Medulla oblongata (tissue), 1 donor: ENCODE measurements around the gene NCCRP1.

Experiments used
- DNase-seq: peaks from one replicate; pipeline ENCODE4 v3.0.0-alpha.2; 2015; ENCODE audit errors: extremely low spot score

The NCCRP1 gene

GRCh38 chr19:39196860-39197562 is at the start of gene NCCRP1:
TSS of gene NCCRP1 (plus strand) at chr19:39196964. CDS start at chr19:39196983, 19 bp downstream.
- DNase-seq: no peak

GRCh38 chr19:39147480-39147879 is 49.3 kb upstream of the NCCRP1 start:
- DNase-seq: no peak

- no peak for DNase-seq
Observed at GRCh38 chr19:39148939-39149529, 47.7 kb upstream of the NCCRP1 start.

- no peak for DNase-seq
Observed at GRCh38 chr19:39150235-39150634, 46.5 kb upstream of the NCCRP1 start.

GRCh38 chr19:39150807-39151600 is 45.8 kb upstream of the NCCRP1 start:
- no peak for DNase-seq

- no peak for DNase-seq
Observed at GRCh38 chr19:39152066-39152465, 44.7 kb upstream of the NCCRP1 start.

GRCh38 chr19:39154100-39154628 is 42.6 kb upstream of the NCCRP1 start:
- DNase-seq: no peak

- no peak for DNase-seq
Observed at GRCh38 chr19:39154629-39155100, 42.1 kb upstream of the NCCRP1 start.

- DNase-seq: no peak
Observed at GRCh38 chr19:39155114-39155700, 41.6 kb upstream of the NCCRP1 start.

- no peak for DNase-seq
Observed at GRCh38 chr19:39155741-39156140, 41.0 kb upstream of the NCCRP1 start.

- no peak for DNase-seq
Observed at GRCh38 chr19:39156326-39157230, 40.2 kb upstream of the NCCRP1 start.

GRCh38 chr19:39157275-39157996 is 39.3 kb upstream of the NCCRP1 start:
- no peak for DNase-seq

GRCh38 chr19:39157997-39158389 is 38.8 kb upstream of the NCCRP1 start:
- no peak for DNase-seq

GRCh38 chr19:39158646-39159260 is 38.0 kb upstream of the NCCRP1 start:
- no peak for DNase-seq

GRCh38 chr19:39160523-39160861 is 36.3 kb upstream of the NCCRP1 start:
- DNase-seq: no peak

GRCh38 chr19:39160889-39161672 is 35.7 kb upstream of the NCCRP1 start:
- DNase-seq: no peak

GRCh38 chr19:39162441-39163043 is 34.2 kb upstream of the NCCRP1 start:
- DNase-seq: no peak

GRCh38 chr19:39163621-39164020 is 33.1 kb upstream of the NCCRP1 start:
- no peak for DNase-seq

- DNase-seq: no peak
Observed at GRCh38 chr19:39164289-39164688, 32.5 kb upstream of the NCCRP1 start.
